GM12878 (cell line): ENCODE measurements around the gene DNAAF1. TPM values are rescaled to one million over a fixed set of nuclear protein-coding genes. Genes with fewer than 3 reads are reported as not detected.

Experiments
- ATAC-seq: fragments of 200-7000 bp; cut with Tn5 transposase; 3 replicates; pipeline ENCODE4 v1.9.1; 2020; ENCODE audit warnings: mild to moderate bottlenecking, moderate library complexity
- BruUV-seq: library from RNA; stranded (reverse); fragments of 400-500 nt; replicated peaks from 2 replicates; lab custom pipeline; 2021; lab: Mats Ljungman, UMichigan
- CTCF ChIA-PET: fragments of 300-600 bp; sonication (Branson Sonifier 250); formaldehyde crosslinking; extraction: SDS; loops from one replicate; lab custom pipeline; 2021; ENCODE audit warnings: inconsistent platforms; lab: Yijun Ruan, JAX
- POLR2A ChIA-PET: fragments of 350-600 bp; formaldehyde crosslinking; extraction: SDS; loops from one replicate; lab custom pipeline; 2021; ENCODE audit warnings: inconsistent platforms; lab: Charles Lee
- RAD21 ChIA-PET: fragments of 300-600 bp; sonication (Branson Sonifier 250); formaldehyde crosslinking; loops from one replicate; lab custom pipeline; 2023; ENCODE audit warnings: antibody characterized with exemption; ENCODE audit not compliant: unreplicated experiment; lab: Charles Lee
- SMC1A ChIA-PET: fragments of 300-600 bp; sonication (Branson Sonifier 250); formaldehyde crosslinking; loops from one replicate; lab custom pipeline; 2023; ENCODE audit not compliant: unreplicated experiment, uncharacterized antibody; lab: Charles Lee
- DNase-seq: peaks from one replicate; pipeline ENCODE4 v3.0.0-alpha.2; 2011; ENCODE audit warnings: low read depth, low spot score
- FAIRE-seq: peaks from 3 replicates; lab custom pipeline; 2011; peaks lifted over from hg19 to GRCh38; lab: Jason Lieb, UNC
- H2AFZ ChIP-seq: 2 replicates; pipeline ENCODE4 v1.6.0; 2011; ENCODE audit warnings: low read depth, low read length, control low read depth; ENCODE audit not compliant: control insufficient read depth
- H3K27ac ChIP-seq: 2 replicates; pipeline ENCODE4 v1.5.1; 2011; ENCODE audit warnings: control low read depth; ENCODE audit not compliant: control insufficient read depth, insufficient read depth
- H3K27me3 ChIP-seq, 2 experiments: replicated peaks in 1 of 2; 2 replicates each; pipeline versions ENCODE4 v1.6.0 to v1.6.1; 2011; ENCODE audit warnings: low read length in 1 of 2; ENCODE audit not compliant: control insufficient read depth in 2 of 2, insufficient read depth in 2 of 2
- H3K36me3 ChIP-seq, 2 experiments: 2 replicates each; pipeline ENCODE4 v1.5.1; 2011; ENCODE audit warnings: low read length in 1 of 2; ENCODE audit not compliant: control insufficient read depth in 2 of 2, insufficient read depth in 2 of 2
- H3K4me1 ChIP-seq: 2 replicates; pipeline ENCODE4 v1.6.1; 2011; ENCODE audit warnings: mild to moderate bottlenecking, low read length, moderate library complexity, mixed read lengths; ENCODE audit not compliant: control insufficient read depth, insufficient read depth
- H3K4me2 ChIP-seq: 2 replicates; pipeline ENCODE4 v1.6.0; 2011; ENCODE audit warnings: control low read depth; ENCODE audit not compliant: control insufficient read depth, insufficient read depth
- H3K4me3 ChIP-seq: fragments of 200-600 bp; sonication (generic); 2 replicates; pipeline ENCODE4 v1.5.1; 2016
- H3K79me2 ChIP-seq: 2 replicates; pipeline ENCODE4 v1.6.0; 2011; ENCODE audit warnings: low read length; ENCODE audit not compliant: control insufficient read depth, insufficient read depth
- H3K9ac ChIP-seq: 2 replicates; pipeline ENCODE4 v1.8.0; 2011; ENCODE audit warnings: low read length, control low read depth, mixed read lengths; ENCODE audit not compliant: control insufficient read depth, insufficient read depth
- H3K9me3 ChIP-seq: replicated peaks from 3 replicates; pipeline ENCODE4 v1.5.1; 2011; ENCODE audit warnings: mild to moderate bottlenecking, low read length; ENCODE audit not compliant: control insufficient read depth, insufficient read depth
- H4K20me1 ChIP-seq: 2 replicates; pipeline ENCODE4 v1.6.0; 2011; ENCODE audit not compliant: control insufficient read depth, insufficient read depth
- USF1 ChIP-seq: IDR thresholded peaks from 2 replicates; pipeline ENCODE4 v1.6.1; 2011; ENCODE audit warnings: borderline replicate concordance, low read depth, mild to moderate bottlenecking, moderate library complexity, mixed read lengths, low read length; ENCODE audit not compliant: insufficient read depth; ENCODE audit errors: extremely low read length
- WGBS: methylation state at CpG from one replicate; pipeline ENCODE4 v1.1.6; 2016; ENCODE audit warnings: low lambda C conversion rate; ENCODE audit not compliant: insufficient replicate concordance, insufficient coverage; ENCODE audit errors: missing lambda C conversion rate; 5-methylcytosine and 5-hydroxymethylcytosine counted together
- in situ Hi-C: fragments of 300-500 bp; cut with MboI; formaldehyde crosslinking; loops from 9 replicates; pipeline ENCODE4 v1.14.3; 2018; ENCODE audit warnings: mixed read lengths
- intact Hi-C: fragments of 100-400 bp; cut with micrococcal nuclease; formaldehyde crosslinking; loops from one replicate; pipeline ENCODE4 v1.14.2; 2022; ENCODE audit not compliant: unreplicated experiment
- polyA plus RNA-seq, 11 experiments: library from polyadenylated mRNA; depleted of rRNA in 4 of 11; unstranded in 6 of 11; stranded (reverse) in 5 of 11; fragments of >200 nt; fragmentation: Nextera tagmentation in 4 of 11; fragmentation: Illumina TruSeq in 1 of 11; extraction: Ambion mirVana in 4 of 11; extraction: Trizol in 1 of 11; gene quantifications; 1 replicate in 1 of 11; 2 replicates in 10 of 11; pipeline versions ENCODE4 v1.2.1 to v1.2.3, GENCODE V29; 2011 to 2016; ENCODE audit warnings: inconsistent platforms in 2 of 11, missing spikeins in 2 of 11, low read depth in 1 of 11
- total RNA-seq, 4 experiments: library from RNA; depleted of rRNA in 3 of 4; stranded (reverse); fragments of >200 nt in 3 of 4; fragmentation: Illumina TruSeq in 1 of 4; extraction: Trizol in 1 of 4; gene quantifications; 2 replicates each; pipeline versions ENCODE4 v1.2.1 to v1.2.3, GENCODE V29; 2013 to 2021
- TF ChIP-seq, protein P1 (sequence below): IDR thresholded peaks from 2 replicates; pipeline ENCODE4 v1.6.1; 2011; ENCODE audit warnings: low read depth, mild to moderate bottlenecking, low read length, moderate library complexity, borderline replicate concordance; ENCODE audit errors: extremely low read depth

Gene DNAAF1
- total and polyA plus RNA-seq, 10 of the 15 experiments (the other 5 are each of a cell fraction or from before 2014, with no cell fraction given): 0.02 to 0.76 (median 0.08) TPM; not detected in 6

GRCh38 chr16:84226026-84226425, 80.9 kb downstream of the DNAAF1 start:
- no peak for DNase-seq
- no peak for ATAC-seq
- WGBS: 26% methylated on average over 8 of the region's 8 CpGs
- H3K27me3 ChIP-seq: peaks cover 0 to 1% of the 10 kb centered on the region in 2 experiments; a peak in 2 of 4 replicates
- in situ Hi-C loops: no loop called here
- no peak overlapping the region for H3K27ac ChIP-seq
- TF ChIP-seq, protein P1, sequence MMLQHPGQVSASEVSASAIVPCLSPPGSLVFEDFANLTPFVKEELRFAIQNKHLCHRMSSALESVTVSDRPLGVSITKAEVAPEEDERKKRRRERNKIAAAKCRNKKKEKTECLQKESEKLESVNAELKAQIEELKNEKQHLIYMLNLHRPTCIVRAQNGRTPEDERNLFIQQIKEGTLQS: no peak
- TF ChIP-seq USF1: no peak
- ChIA-PET SMC1A (no interaction called here), POLR2A (no interaction called here), CTCF (no interaction called here), RAD21 (no interaction called here)
- H3K4me1 ChIP-seq: no peaks in the 10 kb centered on the region
- no peaks in the 10 kb centered on the region for H4K20me1 ChIP-seq
- intact Hi-C loops: no loop called here
- BruUV-seq: no TSS peak
- H3K9ac ChIP-seq: no peak overlapping the region
- H3K79me2 ChIP-seq: no peaks in the 10 kb centered on the region
- no peaks in the 10 kb centered on the region for H3K36me3 ChIP-seq
- no peak overlapping the region for H3K4me2 ChIP-seq
- no peak overlapping the region for H2AFZ ChIP-seq
- FAIRE-seq: no peak
- no peak overlapping the region for H3K4me3 ChIP-seq
- no peaks in the 10 kb centered on the region for H3K9me3 ChIP-seq

Other genes with a start within 250 kb of the DNAAF1 start
Only the 7 nearest of the 11 such genes appear.
- not detected in 2 replicates for gene SLC38A8, start 102.5 kb upstream of the DNAAF1 start, total RNA-seq (2014; rRNA removed)
- not detected in 2 replicates for gene SLC38A8, start 102.5 kb upstream of the DNAAF1 start, total RNA-seq (2014; rRNA removed; fragmentation: Illumina TruSeq; extraction: Trizol)
- not detected in 2 replicates for gene SLC38A8, start 102.5 kb upstream of the DNAAF1 start, total RNA-seq (2021)
- not detected in 2 replicates for gene SLC38A8, start 102.5 kb upstream of the DNAAF1 start, polyA plus RNA-seq (2011; rRNA removed)
- not detected in 2 replicates for gene SLC38A8, start 102.5 kb upstream of the DNAAF1 start, polyA plus RNA-seq (2014; fragmentation: Illumina TruSeq; extraction: Trizol)
- not detected for gene SLC38A8, start 102.5 kb upstream of the DNAAF1 start, polyA plus RNA-seq (2014; fragmentation: Nextera tagmentation; extraction: Ambion mirVana)
- not detected in 2 replicates for gene SLC38A8, start 102.5 kb upstream of the DNAAF1 start, polyA plus RNA-seq (2014; rRNA removed)
- not detected for gene SLC38A8, start 102.5 kb upstream of the DNAAF1 start, polyA plus RNA-seq (2016; fragmentation: Nextera tagmentation; extraction: Ambion mirVana)
- 37.5 and 39.5 TPM in 2 replicates for gene MBTPS1, start 28.4 kb upstream of the DNAAF1 start, total RNA-seq (2014; rRNA removed)
- 21.9 and 23.7 TPM in 2 replicates for gene MBTPS1, start 28.4 kb upstream of the DNAAF1 start, total RNA-seq (2014; rRNA removed; fragmentation: Illumina TruSeq; extraction: Trizol)
- 28.1 and 37.5 TPM in 2 replicates for gene MBTPS1, start 28.4 kb upstream of the DNAAF1 start, total RNA-seq (2021)
- 39.5 and 43.9 TPM in 2 replicates for gene MBTPS1, start 28.4 kb upstream of the DNAAF1 start, polyA plus RNA-seq (2011; rRNA removed)
- gene MBTPS1, start 28.4 kb upstream of the DNAAF1 start, polyA plus RNA-seq (2014; fragmentation: Illumina TruSeq; extraction: Trizol): 24.9 and 28.7 TPM in 2 replicates
- 1 to 10 TPM; 1.3 to 3.3 TPM for gene MBTPS1, start 28.4 kb upstream of the DNAAF1 start, polyA plus RNA-seq (2014; fragmentation: Nextera tagmentation; extraction: Ambion mirVana)
- 33.8 and 34.6 TPM in 2 replicates for gene MBTPS1, start 28.4 kb upstream of the DNAAF1 start, polyA plus RNA-seq (2014; rRNA removed)
- gene MBTPS1, start 28.4 kb upstream of the DNAAF1 start, polyA plus RNA-seq (2016; fragmentation: Nextera tagmentation; extraction: Ambion mirVana): 10 to 100 TPM; 35.9 to 37.4 TPM
- gene HSDL1, start 131 bp upstream of the DNAAF1 start, total RNA-seq (2014; rRNA removed): 5.5 and 7.8 TPM in 2 replicates
- gene HSDL1, start 131 bp upstream of the DNAAF1 start, total RNA-seq (2014; rRNA removed; fragmentation: Illumina TruSeq; extraction: Trizol): 5.5 and 5.6 TPM in 2 replicates
- 5.5 and 6.8 TPM in 2 replicates for gene HSDL1, start 131 bp upstream of the DNAAF1 start, total RNA-seq (2021)
- gene HSDL1, start 131 bp upstream of the DNAAF1 start, polyA plus RNA-seq (2011; rRNA removed): 13.4 and 17.4 TPM in 2 replicates
- gene HSDL1, start 131 bp upstream of the DNAAF1 start, polyA plus RNA-seq (2014; fragmentation: Illumina TruSeq; extraction: Trizol): 7.0 and 10.6 TPM in 2 replicates
- 1 to 10 TPM; 2.0 to 3.6 TPM for gene HSDL1, start 131 bp upstream of the DNAAF1 start, polyA plus RNA-seq (2014; fragmentation: Nextera tagmentation; extraction: Ambion mirVana)
- 5.6 and 7.5 TPM in 2 replicates for gene HSDL1, start 131 bp upstream of the DNAAF1 start, polyA plus RNA-seq (2014; rRNA removed)
- gene HSDL1, start 131 bp upstream of the DNAAF1 start, polyA plus RNA-seq (2016; fragmentation: Nextera tagmentation; extraction: Ambion mirVana): 1 to 10 TPM; 4.4 to 5.7 TPM
- 16.5 and 19.7 TPM in 2 replicates for gene TAF1C, start 41.7 kb downstream of the DNAAF1 start, total RNA-seq (2014; rRNA removed)
- gene TAF1C, start 41.7 kb downstream of the DNAAF1 start, total RNA-seq (2014; rRNA removed; fragmentation: Illumina TruSeq; extraction: Trizol): 7.2 and 8.9 TPM in 2 replicates
- 32.6 and 33.0 TPM in 2 replicates for gene TAF1C, start 41.7 kb downstream of the DNAAF1 start, total RNA-seq (2021)
- 5.5 and 8.0 TPM in 2 replicates for gene TAF1C, start 41.7 kb downstream of the DNAAF1 start, polyA plus RNA-seq (2011; rRNA removed)
- gene TAF1C, start 41.7 kb downstream of the DNAAF1 start, polyA plus RNA-seq (2014; fragmentation: Illumina TruSeq; extraction: Trizol): 3.8 and 11.2 TPM in 2 replicates
- 1 to 10 TPM in 1 of 2 experiments, under 1 TPM in 1; 0.98 to 2.0 TPM for gene TAF1C, start 41.7 kb downstream of the DNAAF1 start, polyA plus RNA-seq (2014; fragmentation: Nextera tagmentation; extraction: Ambion mirVana)
- 35.1 and 40.1 TPM in 2 replicates for gene TAF1C, start 41.7 kb downstream of the DNAAF1 start, polyA plus RNA-seq (2014; rRNA removed)
- gene TAF1C, start 41.7 kb downstream of the DNAAF1 start, polyA plus RNA-seq (2016; fragmentation: Nextera tagmentation; extraction: Ambion mirVana): 10 to 100 TPM; 21.7 to 24.9 TPM
- 0.16 TPM in 1 of 2 replicates, not detected in the other for gene ADAD2, start 45.8 kb downstream of the DNAAF1 start, total RNA-seq (2014; rRNA removed)
- not detected in 2 replicates for gene ADAD2, start 45.8 kb downstream of the DNAAF1 start, total RNA-seq (2014; rRNA removed; fragmentation: Illumina TruSeq; extraction: Trizol)
- gene ADAD2, start 45.8 kb downstream of the DNAAF1 start, total RNA-seq (2021): 0.44 TPM in 1 of 2 replicates, not detected in the other
- gene ADAD2, start 45.8 kb downstream of the DNAAF1 start, polyA plus RNA-seq (2011; rRNA removed): not detected in 2 replicates
- gene ADAD2, start 45.8 kb downstream of the DNAAF1 start, polyA plus RNA-seq (2014; fragmentation: Illumina TruSeq; extraction: Trizol): not detected in 2 replicates
- gene ADAD2, start 45.8 kb downstream of the DNAAF1 start, polyA plus RNA-seq (2014; fragmentation: Nextera tagmentation; extraction: Ambion mirVana): not detected
- 0.44 and 0.68 TPM in 2 replicates for gene ADAD2, start 45.8 kb downstream of the DNAAF1 start, polyA plus RNA-seq (2014; rRNA removed)
- gene ADAD2, start 45.8 kb downstream of the DNAAF1 start, polyA plus RNA-seq (2016; fragmentation: Nextera tagmentation; extraction: Ambion mirVana): under 1 TPM in 1 of 2 experiments, not detected in 1; 0.51 TPM
- gene KCNG4, start 94.7 kb downstream of the DNAAF1 start, total RNA-seq (2014; rRNA removed): not detected in 2 replicates
- gene KCNG4, start 94.7 kb downstream of the DNAAF1 start, total RNA-seq (2014; rRNA removed; fragmentation: Illumina TruSeq; extraction: Trizol): not detected in 2 replicates
- gene KCNG4, start 94.7 kb downstream of the DNAAF1 start, total RNA-seq (2021): not detected in 2 replicates
- gene KCNG4, start 94.7 kb downstream of the DNAAF1 start, polyA plus RNA-seq (2011; rRNA removed): not detected in 2 replicates
- gene KCNG4, start 94.7 kb downstream of the DNAAF1 start, polyA plus RNA-seq (2014; fragmentation: Illumina TruSeq; extraction: Trizol): not detected in 2 replicates
- gene KCNG4, start 94.7 kb downstream of the DNAAF1 start, polyA plus RNA-seq (2014; fragmentation: Nextera tagmentation; extraction: Ambion mirVana): not detected
- not detected in 2 replicates for gene KCNG4, start 94.7 kb downstream of the DNAAF1 start, polyA plus RNA-seq (2014; rRNA removed)
- not detected for gene KCNG4, start 94.7 kb downstream of the DNAAF1 start, polyA plus RNA-seq (2016; fragmentation: Nextera tagmentation; extraction: Ambion mirVana)
- not detected in 2 replicates for gene WFDC1, start 149.6 kb downstream of the DNAAF1 start, total RNA-seq (2014; rRNA removed)
- not detected in 2 replicates for gene WFDC1, start 149.6 kb downstream of the DNAAF1 start, total RNA-seq (2014; rRNA removed; fragmentation: Illumina TruSeq; extraction: Trizol)
- gene WFDC1, start 149.6 kb downstream of the DNAAF1 start, total RNA-seq (2021): not detected in 2 replicates
- not detected in 2 replicates for gene WFDC1, start 149.6 kb downstream of the DNAAF1 start, polyA plus RNA-seq (2011; rRNA removed)
- not detected in 2 replicates for gene WFDC1, start 149.6 kb downstream of the DNAAF1 start, polyA plus RNA-seq (2014; fragmentation: Illumina TruSeq; extraction: Trizol)
- gene WFDC1, start 149.6 kb downstream of the DNAAF1 start, polyA plus RNA-seq (2014; fragmentation: Nextera tagmentation; extraction: Ambion mirVana): not detected
- gene WFDC1, start 149.6 kb downstream of the DNAAF1 start, polyA plus RNA-seq (2014; rRNA removed): not detected in 2 replicates
- gene WFDC1, start 149.6 kb downstream of the DNAAF1 start, polyA plus RNA-seq (2016; fragmentation: Nextera tagmentation; extraction: Ambion mirVana): not detected